Neural progenitor cell (in vitro differentiated cells): ENCODE data around the gene ISG15.

ENCODE experiments used
- CTCF ChIP-seq: fragments of 200-600 bp; sonication (generic); IDR thresholded peaks from 2 replicates; pipeline ENCODE4 v1.5.1; 2017; ENCODE audit warnings: antibody characterized with exemption, mild to moderate bottlenecking
- EZH2 ChIP-seq: fragments of 200-600 bp; sonication (generic); IDR thresholded peaks from 2 replicates; pipeline ENCODE4 v1.6.1; 2017; ENCODE audit warnings: antibody characterized with exemption, mild to moderate bottlenecking, moderate library complexity
- EZH2phosphoT487 ChIP-seq: fragments of 200-600 bp; sonication (generic); IDR thresholded peaks from 2 replicates; pipeline ENCODE4 v1.6.1; 2017; ENCODE audit warnings: antibody characterized with exemption

GRCh38 chr1:1047407-1047806, 34.1 kb downstream of the ISG15 start:
- TF ChIP-seq CTCF (no peak), EZH2 (no peak), EZH2phosphoT487 (no peak)
